WTC11 (cell line): Measurements from ENCODE around the gene TMEM79. TPM values are rescaled to one million over a fixed set of nuclear protein-coding genes. Genes with fewer than 3 reads are reported as not detected.

Experiments used
- ATAC-seq: fragments of 200-7000 bp; cut with Tn5 transposase; 2 replicates; pipeline ENCODE4 v1.10.0; 2021; ENCODE audit warnings: mild to moderate bottlenecking, moderate library complexity
- CTCF ChIA-PET: fragments of 300-600 bp; sonication (Branson Sonifier 250); formaldehyde crosslinking; loops from one replicate; lab custom pipeline; 2021; ENCODE audit warnings: antibody characterized with exemption; lab: Charles Lee
- POLR2A ChIA-PET: fragments of 350-600 bp; sonication (Branson Sonifier 250); formaldehyde crosslinking; loops from one replicate; lab custom pipeline; 2021; ENCODE audit warnings: antibody characterized with exemption; lab: Charles Lee
- DNase-seq: peaks from one replicate; pipeline ENCODE4 v3.0.0; 2021; ENCODE audit warnings: low spot score
- H3K27ac Mint-ChIP-seq: 2 replicates; pipeline ENCODE4 v1.8.0; 2021; ENCODE audit warnings: mixed read lengths
- H3K27me3 Mint-ChIP-seq: 2 replicates; pipeline ENCODE4 v1.8.0; 2021; ENCODE audit warnings: low read depth, mild to moderate bottlenecking, moderate library complexity, mixed read lengths
- H3K36me3 Mint-ChIP-seq: 2 replicates; pipeline ENCODE4 v1.8.0; 2021; ENCODE audit warnings: mixed read lengths
- H3K4me1 Mint-ChIP-seq: 2 replicates; pipeline ENCODE4 v1.8.0; 2022; ENCODE audit warnings: mixed read lengths
- H3K4me3 Mint-ChIP-seq: 2 replicates; pipeline ENCODE4 v1.8.0; 2021; ENCODE audit warnings: mild to moderate bottlenecking, moderate library complexity, mixed read lengths
- H3K9me3 Mint-ChIP-seq: 2 replicates; pipeline ENCODE4 v1.8.0; 2021; ENCODE audit warnings: mixed read lengths
- ARID4B ChIP-seq: sonication (generic); formaldehyde crosslinking; IDR thresholded peaks from 2 replicates; pipeline ENCODE4 v1.8.0; 2023; ENCODE audit warnings: missing genetic modification reagents, mild to moderate bottlenecking, borderline replicate concordance
- ATF2 ChIP-seq: sonication (generic); formaldehyde crosslinking; IDR thresholded peaks from 2 replicates; pipeline ENCODE4 v1.8.1; 2022; ENCODE audit warnings: low read depth, missing genetic modification reagents, borderline replicate concordance
- CBFB ChIP-seq: sonication (generic); formaldehyde crosslinking; IDR thresholded peaks from 2 replicates; pipeline ENCODE4 v1.8.1; 2022; ENCODE audit warnings: mild to moderate bottlenecking, low read depth, missing genetic modification reagents
- CDX4 ChIP-seq: fragments of 250-450 bp; sonication (Bioruptor Pico); IDR thresholded peaks from 2 replicates; pipeline ENCODE4 v1.9.0; 2021; ENCODE audit warnings: moderate library complexity, mild to moderate bottlenecking, inconsistent platforms, borderline replicate concordance
- CREB1 ChIP-seq: sonication (generic); formaldehyde crosslinking; IDR thresholded peaks from 2 replicates; pipeline ENCODE4 v1.8.0; 2023; ENCODE audit warnings: mild to moderate bottlenecking, missing genetic modification reagents
- E2F1 ChIP-seq: sonication (generic); formaldehyde crosslinking; IDR thresholded peaks from 2 replicates; pipeline ENCODE4 v1.8.0; 2022; ENCODE audit warnings: mild to moderate bottlenecking, missing genetic modification reagents
- FOXK1 ChIP-seq: sonication (generic); formaldehyde crosslinking; IDR thresholded peaks from 2 replicates; pipeline ENCODE4 v1.8.0; 2022; ENCODE audit warnings: mild to moderate bottlenecking, moderate library complexity, missing genetic modification reagents
- HMGA2 ChIP-seq: fragments of 250-450 bp; sonication (Bioruptor Pico); IDR thresholded peaks from 2 replicates; pipeline ENCODE4 v1.4.0; 2021; ENCODE audit warnings: mild to moderate bottlenecking, moderate library complexity
- JAZF1 ChIP-seq: fragments of 250-450 bp; sonication (Bioruptor Pico); IDR thresholded peaks from 2 replicates; pipeline ENCODE4 v1.9.0; 2021; ENCODE audit warnings: moderate library complexity, mild to moderate bottlenecking, inconsistent platforms
- KAT7 ChIP-seq: sonication (generic); formaldehyde crosslinking; IDR thresholded peaks from 2 replicates; pipeline ENCODE4 v1.8.1; 2023; ENCODE audit warnings: missing genetic modification reagents, mild to moderate bottlenecking, borderline replicate concordance
- PREB ChIP-seq: sonication (generic); formaldehyde crosslinking; IDR thresholded peaks from 2 replicates; pipeline ENCODE4 v1.8.1; 2022; ENCODE audit warnings: mild to moderate bottlenecking, missing genetic modification reagents, moderate library complexity, borderline replicate concordance
- RORB ChIP-seq: fragments of 250-450 bp; sonication (Bioruptor Pico); IDR thresholded peaks from 2 replicates; pipeline ENCODE4 v1.9.0; 2021; ENCODE audit warnings: mild to moderate bottlenecking
- TP53 ChIP-seq: sonication (generic); formaldehyde crosslinking; IDR thresholded peaks from 2 replicates; pipeline ENCODE4 v1.8.1; 2023; ENCODE audit warnings: mild to moderate bottlenecking, missing genetic modification reagents
- USF2 ChIP-seq: sonication (generic); formaldehyde crosslinking; IDR thresholded peaks from 2 replicates; pipeline ENCODE4 v1.8.1; 2023; ENCODE audit warnings: mild to moderate bottlenecking, missing genetic modification reagents, moderate library complexity
- ZNF317 ChIP-seq: sonication (generic); formaldehyde crosslinking; IDR thresholded peaks from 2 replicates; pipeline ENCODE4 v1.8.1; 2023; ENCODE audit warnings: low read depth, mild to moderate bottlenecking, moderate library complexity, missing genetic modification reagents, borderline replicate concordance
- ZNF396 ChIP-seq: fragments of 250-450 bp; sonication (Bioruptor Pico); IDR thresholded peaks from 2 replicates; pipeline ENCODE4 v1.8.0; 2021; ENCODE audit warnings: mild to moderate bottlenecking, moderate library complexity, borderline replicate concordance
- ZNF512 ChIP-seq: sonication (generic); formaldehyde crosslinking; IDR thresholded peaks from 2 replicates; pipeline ENCODE4 v1.8.1; 2022; ENCODE audit warnings: missing genetic modification reagents, borderline replicate concordance
- total RNA-seq: library from RNA; stranded (reverse); gene quantifications from 3 replicates; pipeline ENCODE4 v1.2.3, GENCODE V29; 2021

The TMEM79 gene
- total RNA-seq, 1 experiment from 2014 or later, result 2.2 TPM

- no peak for TF ChIP-seq CDX4 (CRISPR knock-in tag)
- no peak for TF ChIP-seq CBFB (CRISPR knock-in tag)
- TF ChIP-seq E2F1, result no peak
- no peak for TF ChIP-seq KAT7 (CRISPR knock-in tag)
- TF ChIP-seq USF2 (CRISPR knock-in tag), result no peak
- no peak for TF ChIP-seq TP53 (CRISPR knock-in tag)
- TF ChIP-seq ATF2 (CRISPR knock-in tag), result no peak
- no peak for TF ChIP-seq ARID4B (CRISPR knock-in tag)
- TF ChIP-seq PREB (CRISPR knock-in tag), result no peak
These were observed 26.4 kb upstream of the TMEM79 start (continued) for GRCh38 chr1:156257711-156258110.

- Mint-ChIP-seq H3K4me3 (no peak overlapping the region), H3K4me1 (no peaks in the 10 kb centered on the region), H3K27ac (no peak overlapping the region), H3K36me3 (peaks cover 73% of the 10 kb centered on the region), H3K27me3 (no peaks in the 10 kb centered on the region), H3K9me3 (no peaks in the 10 kb centered on the region)
- no peak for ATAC-seq
- CTCF ChIA-PET, result interaction anchor here (0.6 to 1.8 kb wide), 4 partner anchors 10 to 92 kb away, joined by 3 to 9 read pairs (median 6); partner anchors contain the start of gene PAQR6
- no peak for DNase-seq
- POLR2A ChIA-PET, result no interaction called here
- no peak for TF ChIP-seq FOXK1 (CRISPR knock-in tag)
- TF ChIP-seq CREB1 (CRISPR knock-in tag), result no peak
These were observed 25.3 kb upstream of the TMEM79 start for GRCh38 chr1:156258859-156259258.

GRCh38 chr1:156259805-156260204 is 24.3 kb upstream of the TMEM79 start:
- Mint-ChIP-seq H3K36me3 (peaks cover 74% of the 10 kb centered on the region), H3K27me3 (no peaks in the 10 kb centered on the region), H3K4me1 (no peaks in the 10 kb centered on the region), H3K4me3 (no peak overlapping the region), H3K27ac (no peak overlapping the region), H3K9me3 (no peaks in the 10 kb centered on the region)
- ATAC-seq (peak; percentile 52), DNase-seq (no peak)
- ChIA-PET POLR2A (no interaction called here), CTCF (interaction anchor here (0.5 to 1.8 kb wide), 13 partner anchors 9 to 122 kb away, joined by 3 to 9 read pairs (median 4); partner anchors contain the start of genes PAQR6 and PMF1)
- TF ChIP-seq ATF2 (CRISPR knock-in tag) (no peak), JAZF1 (CRISPR knock-in tag) (no peak), ZNF512 (CRISPR knock-in tag) (no peak), KAT7 (CRISPR knock-in tag) (no peak), HMGA2 (CRISPR knock-in tag) (no peak), ZNF317 (CRISPR knock-in tag) (no peak), ZNF396 (CRISPR knock-in tag) (no peak), RORB (no peak)
